HG02870 (cell line): Measurements from ENCODE around the gene TUBGCP3.
A peak's percentile ranks its signal among the peaks of the same experiment; 100 is the strongest.
"Not testable (repeated sequence)": the region's sequence is repeated elsewhere in the genome, so short reads cannot be mapped to it uniquely, and the experiment has no call there.

Experiments used
- ATAC-seq: cut with Tn5 transposase; IDR thresholded peaks from one replicate; pipeline ENCODE4 v1.9.1; 2021; ENCODE audit warnings: mild to moderate bottlenecking, moderate library complexity; ENCODE audit not compliant: unreplicated experiment

The TUBGCP3 gene, protein sequence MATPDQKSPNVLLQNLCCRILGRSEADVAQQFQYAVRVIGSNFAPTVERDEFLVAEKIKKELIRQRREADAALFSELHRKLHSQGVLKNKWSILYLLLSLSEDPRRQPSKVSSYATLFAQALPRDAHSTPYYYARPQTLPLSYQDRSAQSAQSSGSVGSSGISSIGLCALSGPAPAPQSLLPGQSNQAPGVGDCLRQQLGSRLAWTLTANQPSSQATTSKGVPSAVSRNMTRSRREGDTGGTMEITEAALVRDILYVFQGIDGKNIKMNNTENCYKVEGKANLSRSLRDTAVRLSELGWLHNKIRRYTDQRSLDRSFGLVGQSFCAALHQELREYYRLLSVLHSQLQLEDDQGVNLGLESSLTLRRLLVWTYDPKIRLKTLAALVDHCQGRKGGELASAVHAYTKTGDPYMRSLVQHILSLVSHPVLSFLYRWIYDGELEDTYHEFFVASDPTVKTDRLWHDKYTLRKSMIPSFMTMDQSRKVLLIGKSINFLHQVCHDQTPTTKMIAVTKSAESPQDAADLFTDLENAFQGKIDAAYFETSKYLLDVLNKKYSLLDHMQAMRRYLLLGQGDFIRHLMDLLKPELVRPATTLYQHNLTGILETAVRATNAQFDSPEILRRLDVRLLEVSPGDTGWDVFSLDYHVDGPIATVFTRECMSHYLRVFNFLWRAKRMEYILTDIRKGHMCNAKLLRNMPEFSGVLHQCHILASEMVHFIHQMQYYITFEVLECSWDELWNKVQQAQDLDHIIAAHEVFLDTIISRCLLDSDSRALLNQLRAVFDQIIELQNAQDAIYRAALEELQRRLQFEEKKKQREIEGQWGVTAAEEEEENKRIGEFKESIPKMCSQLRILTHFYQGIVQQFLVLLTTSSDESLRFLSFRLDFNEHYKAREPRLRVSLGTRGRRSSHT

DNA sequence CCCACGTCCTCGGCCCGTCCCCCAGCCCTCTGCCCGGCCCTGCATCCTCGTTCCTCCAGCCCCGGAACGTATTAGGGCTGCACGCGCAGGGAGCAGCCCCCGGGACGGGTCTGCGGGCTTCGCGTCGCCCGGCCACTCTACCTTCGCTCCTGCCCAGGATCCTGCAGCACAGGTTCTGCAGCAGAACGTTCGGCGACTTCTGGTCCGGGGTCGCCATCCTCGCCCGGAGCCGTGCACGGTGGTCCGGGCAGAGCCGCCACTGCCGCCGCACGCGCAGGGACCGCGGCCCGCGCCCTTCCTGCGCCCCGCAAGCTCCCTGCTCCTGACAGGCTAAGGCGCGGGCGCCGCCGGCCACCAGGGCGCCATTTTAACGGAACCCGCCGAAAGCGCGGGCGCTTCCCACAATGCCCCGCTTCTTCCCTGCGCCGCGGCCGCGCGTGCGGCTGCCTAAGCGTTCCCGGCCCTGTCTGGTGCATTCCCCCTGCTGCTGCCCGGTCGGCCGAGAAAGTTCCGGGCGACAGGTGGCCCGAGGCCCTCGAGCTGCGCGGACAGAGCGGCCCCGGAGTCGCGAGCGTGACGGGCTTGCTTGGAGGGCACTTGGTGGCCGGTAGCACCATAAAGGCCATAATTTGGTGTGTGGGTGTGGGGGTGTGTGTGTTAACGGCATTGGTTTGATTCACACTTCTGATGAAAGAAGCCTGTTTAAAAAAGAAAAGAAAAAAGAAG is at the start of gene TUBGCP3:
Gene TUBGCP3, minus strand, starts transcription at position 390 of the 726 bp plus-strand sequence. Its CDS starts 173 bp downstream, at position 217.
- ATAC-seq = peak; percentile 63

DNA sequence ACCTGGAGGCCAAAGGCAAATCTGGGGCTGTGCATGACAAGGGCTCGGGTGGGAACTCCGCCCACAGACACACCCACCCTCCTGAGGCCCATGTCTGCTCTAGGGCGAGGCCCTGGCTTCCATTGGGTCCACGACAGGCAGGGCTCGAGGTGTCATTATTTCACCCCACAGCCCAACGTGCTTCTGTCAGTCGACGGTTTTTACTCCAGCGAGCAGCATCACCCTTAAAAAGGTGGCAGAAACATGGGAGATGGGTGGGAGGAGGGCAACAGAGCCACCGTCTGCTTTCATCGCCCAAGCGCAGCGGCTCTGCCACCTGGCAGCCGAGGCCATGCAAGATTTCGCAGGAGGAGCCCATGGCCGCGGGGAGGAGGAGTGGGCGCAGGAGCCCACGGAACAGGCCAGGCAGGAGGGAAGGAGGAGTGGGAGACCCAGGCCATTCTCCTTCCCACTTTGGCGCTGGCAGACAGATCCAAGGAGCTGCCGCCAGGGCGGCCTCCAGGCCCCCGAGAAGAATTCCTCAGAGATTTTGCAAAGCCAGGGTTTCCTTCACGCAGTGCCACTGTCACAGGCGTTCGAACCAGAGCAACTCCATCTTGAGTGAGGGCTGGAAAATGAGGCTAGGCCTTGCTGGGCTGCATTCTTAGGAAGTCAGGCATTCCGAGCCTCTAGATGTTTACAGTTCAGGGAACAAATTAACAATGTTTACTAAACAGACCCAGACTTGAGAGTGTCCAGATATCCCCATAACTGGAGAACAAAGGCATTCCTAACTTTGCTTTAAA is 49.3 kb upstream of the TUBGCP3 start:
- no peak for ATAC-seq

DNA sequence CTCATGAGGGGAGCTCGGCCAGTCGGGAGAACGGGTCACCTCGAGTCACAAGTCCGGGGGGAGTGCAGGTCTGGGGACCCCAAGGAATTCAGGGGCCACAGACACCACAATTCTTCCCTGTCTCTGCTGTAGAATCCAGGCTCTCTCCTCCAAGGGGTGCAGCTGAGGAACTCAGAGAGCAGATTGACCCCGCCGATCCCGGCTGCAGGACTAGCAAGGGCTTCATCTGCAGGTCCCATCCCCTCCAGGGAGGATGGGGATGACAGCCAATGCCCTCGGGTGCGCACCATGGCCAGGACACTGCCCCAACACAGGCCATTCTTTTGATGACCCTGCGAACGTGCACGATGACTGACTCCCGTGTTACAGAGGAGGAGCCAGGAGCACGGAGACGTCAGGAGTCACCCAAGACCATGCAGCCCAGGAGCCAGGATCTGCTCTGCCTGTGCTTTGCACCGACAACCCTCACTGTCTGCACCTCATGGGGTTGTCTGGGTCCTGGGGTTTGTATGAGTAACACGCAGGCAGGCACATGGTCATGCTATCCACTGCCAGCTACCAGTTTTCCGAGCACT is 48.5 kb upstream of the TUBGCP3 start:
- no peak for ATAC-seq

DNA sequence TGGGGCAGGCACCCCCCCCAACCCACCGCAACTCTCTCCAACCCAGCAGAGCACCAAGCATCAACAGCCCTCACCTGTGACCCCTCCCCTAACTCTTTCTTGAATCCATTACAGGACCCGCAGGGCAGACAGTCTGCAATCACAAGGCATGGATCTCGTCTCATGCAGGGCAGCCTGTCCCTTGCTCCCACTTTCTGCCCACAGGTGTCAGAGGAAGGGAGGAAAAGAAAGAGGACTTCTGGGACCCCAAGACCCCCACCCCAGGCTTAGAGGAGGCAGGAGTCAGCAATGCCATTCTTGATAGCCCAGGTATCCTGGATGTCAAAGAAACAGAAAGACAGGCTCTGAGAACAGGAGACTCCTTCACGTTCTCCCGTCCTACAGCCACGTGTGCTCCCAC is 47.4 kb upstream of the TUBGCP3 start:
- ATAC-seq = no peak

DNA sequence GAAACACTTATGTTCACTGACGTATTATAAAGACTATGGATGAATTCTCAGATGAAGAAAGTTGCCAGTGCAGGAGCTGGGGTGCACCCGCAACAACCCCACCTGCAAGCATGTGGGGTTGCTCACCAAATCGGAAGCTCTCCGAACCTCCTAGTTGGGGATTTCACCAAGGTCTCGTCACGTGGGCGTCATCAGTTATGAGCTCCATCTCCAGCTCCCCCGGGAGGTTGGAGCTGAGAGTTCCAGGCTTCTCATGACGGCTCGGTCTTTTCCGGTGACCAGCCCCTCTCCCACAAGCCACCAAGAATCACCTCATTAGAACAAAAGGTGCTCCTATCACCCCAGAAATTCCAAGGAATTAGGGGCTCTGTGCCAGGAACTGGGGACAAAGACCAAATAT is 46.1 kb upstream of the TUBGCP3 start:
- no peak for ATAC-seq

DNA sequence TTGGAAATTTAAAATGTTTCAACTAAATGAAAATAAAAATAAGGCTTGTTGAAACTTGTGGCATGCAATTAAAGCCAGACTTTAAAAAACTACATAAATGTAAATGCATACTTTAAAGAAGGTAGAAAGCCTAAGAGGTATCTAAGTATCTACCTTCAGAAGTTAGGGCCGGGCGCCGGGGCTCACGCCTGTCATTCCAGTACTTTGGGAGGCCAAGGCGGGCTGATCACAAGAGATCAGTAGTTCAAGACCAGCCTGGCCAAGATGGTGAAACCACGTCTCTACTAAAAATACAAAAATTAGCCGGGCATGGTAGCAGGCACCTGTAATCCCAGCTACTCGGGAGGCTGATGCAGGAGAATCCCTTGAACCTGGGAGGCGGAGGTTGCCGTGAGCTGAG is 42.3 kb upstream of the TUBGCP3 start:
- ATAC-seq = not testable (repeated sequence)

DNA sequence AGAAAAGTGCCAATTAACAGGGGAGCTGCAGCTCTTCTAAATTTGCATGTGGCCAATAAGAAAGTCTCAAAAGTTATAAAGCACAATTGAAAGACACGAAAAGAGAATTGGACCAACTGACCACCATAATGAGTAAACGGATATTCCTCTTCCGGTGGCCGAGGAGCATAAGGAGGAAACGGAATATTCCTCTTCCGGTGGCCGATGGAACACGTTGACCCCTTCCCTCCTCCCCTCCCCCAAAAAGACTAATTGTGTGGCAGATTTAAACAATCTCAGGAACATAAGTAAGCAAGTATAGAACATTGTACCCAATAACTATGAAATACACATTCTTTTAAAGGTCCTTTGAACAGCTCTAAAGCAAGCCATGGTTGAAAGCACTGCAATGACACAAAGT is 41.2 kb upstream of the TUBGCP3 start:
- no peak for ATAC-seq

DNA sequence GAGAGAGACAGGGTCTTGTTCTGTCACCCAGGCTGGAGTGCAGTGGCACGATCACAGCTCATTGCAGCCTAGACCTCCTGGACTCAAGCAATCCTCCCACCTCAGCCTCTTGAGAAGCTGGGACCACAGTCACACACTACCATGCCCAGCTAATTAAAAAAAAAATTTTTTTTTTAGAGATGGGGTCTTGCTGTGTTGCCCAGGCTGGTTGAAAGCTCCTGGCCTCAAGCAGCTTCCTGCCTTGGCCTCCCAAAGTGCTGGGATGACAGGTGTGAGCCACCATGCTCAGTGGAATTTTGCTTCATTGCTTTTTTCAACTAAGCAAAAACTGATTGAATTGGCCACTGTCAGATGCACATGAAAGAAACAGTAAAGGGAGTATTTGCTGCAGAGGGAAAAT is 39.7 kb upstream of the TUBGCP3 start:
- not testable (repeated sequence) for ATAC-seq

DNA sequence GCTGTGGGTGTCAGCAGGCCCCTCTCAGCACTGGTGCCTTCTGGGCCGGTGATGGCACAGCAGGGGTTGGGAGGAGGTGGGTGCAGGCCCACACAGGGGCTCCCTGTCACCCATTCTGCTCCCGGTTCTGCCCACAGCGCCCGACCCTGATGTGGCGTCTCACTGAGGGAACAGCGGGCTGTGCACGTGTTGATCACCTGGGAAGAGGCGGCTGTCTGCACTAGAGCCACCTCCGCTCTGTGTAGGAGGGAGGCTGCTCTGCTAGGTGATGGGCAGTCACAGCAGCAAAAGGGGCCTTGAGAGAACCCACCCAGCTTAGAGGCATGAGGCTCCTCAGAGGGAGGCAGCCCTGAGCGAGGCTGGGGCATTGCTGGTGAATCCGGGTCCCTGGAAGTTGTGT is 39.2 kb upstream of the TUBGCP3 start:
- ATAC-seq = no peak

DNA sequence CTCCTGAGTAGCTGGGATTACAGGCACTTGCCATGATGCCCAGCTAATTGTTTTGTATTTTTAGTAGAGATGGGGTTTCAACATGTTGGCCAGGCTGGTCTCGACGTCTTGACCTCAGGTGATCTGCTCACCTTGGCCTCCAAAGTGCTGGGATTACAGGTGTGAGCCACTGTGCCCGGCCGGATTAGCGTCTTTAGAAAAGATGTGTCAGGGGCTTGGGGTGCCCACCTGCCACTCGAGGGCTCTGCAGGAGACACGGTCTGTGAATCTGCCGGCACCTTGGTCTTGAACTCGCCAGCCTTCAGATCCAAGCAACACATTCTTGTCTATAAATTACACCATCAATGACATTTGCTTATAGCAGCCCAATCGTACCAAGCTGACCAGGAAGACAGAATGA is 38.8 kb upstream of the TUBGCP3 start:
- no peak for ATAC-seq

DNA sequence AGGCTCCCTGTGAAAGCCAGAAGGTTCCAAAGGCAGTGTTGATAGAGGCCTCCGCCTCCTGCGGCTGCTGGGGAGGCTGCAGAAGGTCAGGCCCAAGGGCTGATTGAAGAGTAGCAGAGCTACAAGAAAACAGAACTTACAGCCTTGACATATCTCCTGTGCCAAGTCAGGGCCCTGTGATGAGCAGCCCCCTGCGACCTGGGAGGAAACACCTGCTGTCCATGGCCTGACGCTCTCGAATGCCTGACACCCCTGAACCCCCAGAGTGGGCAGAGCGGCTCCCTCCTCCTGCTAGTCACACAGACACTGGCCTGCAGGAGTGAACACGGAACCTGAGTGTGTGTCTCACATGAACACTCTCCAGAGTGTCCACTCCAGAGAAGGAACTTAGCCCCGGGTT is 38.2 kb upstream of the TUBGCP3 start:
- ATAC-seq = no peak

DNA sequence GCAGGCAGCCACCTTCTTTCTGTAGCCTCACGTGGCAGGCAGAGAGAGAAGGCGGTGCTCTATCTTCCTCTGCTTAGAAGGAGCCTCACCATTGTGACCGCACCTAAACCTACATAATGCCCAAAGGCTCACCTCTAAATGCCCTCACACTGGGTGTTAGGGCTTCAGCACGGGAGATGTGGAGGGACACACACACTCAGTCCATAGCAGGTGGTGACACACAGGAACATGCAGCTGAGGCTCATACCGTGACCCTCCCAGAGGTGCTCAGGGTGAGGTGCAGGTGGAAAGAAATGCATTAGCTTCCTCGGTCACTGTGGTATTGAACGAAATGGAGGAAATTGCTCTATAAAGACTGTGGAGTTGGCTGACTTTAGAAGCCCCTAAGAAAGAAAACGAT is 37.7 kb upstream of the TUBGCP3 start:
- ATAC-seq = no peak

DNA sequence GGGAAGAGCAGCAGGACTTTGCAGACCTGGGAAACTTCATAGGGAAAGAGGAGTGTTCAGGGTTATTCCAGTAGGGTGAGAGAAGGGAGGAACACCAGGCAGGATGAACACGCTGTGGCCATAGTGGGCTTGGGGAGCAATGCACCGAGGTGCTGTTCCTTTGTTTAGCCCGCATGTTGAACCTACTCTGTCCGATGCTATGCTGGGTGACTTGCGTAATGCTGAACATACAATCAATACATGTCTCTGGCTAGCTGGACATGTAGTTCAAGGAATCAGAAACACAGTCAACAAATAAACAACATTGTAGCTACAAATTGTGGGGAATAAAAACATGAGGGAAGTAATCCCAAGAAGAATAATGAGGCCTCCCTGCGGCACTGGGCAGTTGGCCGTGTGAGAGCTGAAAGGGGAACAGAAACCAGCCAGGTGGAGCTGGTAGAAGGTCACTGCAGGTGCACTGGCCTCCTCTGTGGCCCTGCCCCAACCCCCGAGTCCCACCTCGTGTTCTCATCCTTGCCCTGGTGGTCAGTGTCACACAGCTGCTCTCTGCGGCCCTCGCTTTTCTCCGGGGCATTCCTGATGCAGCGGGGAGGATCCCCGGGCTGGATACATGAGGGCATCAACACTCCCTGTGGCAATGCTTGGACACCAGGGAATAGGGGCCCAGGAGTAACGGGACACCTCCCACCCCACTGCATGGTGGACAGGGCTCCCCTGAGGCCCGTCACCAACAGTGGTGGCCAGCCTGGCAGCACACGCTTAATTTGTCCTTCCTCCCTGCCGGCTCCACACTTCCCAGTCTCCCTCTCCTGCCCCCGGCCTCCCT is 36.9 kb upstream of the TUBGCP3 start:
- no peak for ATAC-seq

DNA sequence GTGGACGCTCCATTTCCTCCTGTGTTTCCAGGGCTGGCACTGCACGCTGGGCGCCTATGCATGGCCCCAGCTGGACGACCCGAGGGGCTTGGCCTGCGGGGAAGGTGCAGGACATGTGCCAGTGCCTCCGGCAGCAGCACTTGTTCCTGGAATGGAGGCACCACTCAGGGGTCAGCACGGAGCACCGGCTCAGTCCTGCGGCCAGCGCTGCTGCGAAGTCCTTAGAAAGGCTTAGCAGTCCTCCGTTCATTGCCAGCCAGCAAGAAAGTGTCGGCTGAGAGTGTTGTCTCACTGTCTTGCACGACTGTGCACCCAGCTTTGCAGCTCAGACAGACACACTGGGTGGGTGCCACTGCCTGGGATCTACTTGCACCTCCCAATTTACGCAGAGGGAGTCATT is 36.1 kb upstream of the TUBGCP3 start:
- no peak for ATAC-seq

DNA sequence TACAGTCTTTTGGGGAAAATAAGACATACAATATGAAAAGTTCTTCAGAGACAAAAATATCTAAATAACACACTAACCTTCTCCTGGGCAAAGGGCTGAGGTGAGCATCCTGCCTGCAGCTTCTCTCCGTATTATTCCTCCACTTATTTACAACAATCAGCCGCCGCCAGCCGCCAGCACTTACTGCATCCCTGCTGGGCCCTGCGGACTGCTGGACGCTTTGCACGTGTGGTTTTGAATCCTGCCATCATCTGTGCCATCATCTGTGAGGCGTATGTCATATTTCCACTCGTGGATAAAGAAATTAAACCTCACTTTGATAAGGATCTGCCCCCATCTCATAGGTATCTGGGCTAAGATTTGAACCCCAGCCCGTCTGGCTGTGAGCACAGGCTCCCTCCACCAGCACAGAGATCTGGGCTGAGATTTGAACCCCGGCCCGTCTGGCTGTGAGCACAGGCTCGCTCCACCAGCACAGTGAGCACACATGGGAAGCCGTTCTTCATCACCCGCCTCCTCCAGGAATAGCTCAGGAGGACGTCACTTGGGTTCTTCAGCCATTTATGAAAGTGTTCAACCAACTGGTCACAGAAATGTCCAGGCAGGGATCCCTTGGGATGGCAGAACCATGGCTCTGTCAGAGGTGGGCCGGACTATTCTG is 35.2 kb upstream of the TUBGCP3 start:
- ATAC-seq = no peak

DNA sequence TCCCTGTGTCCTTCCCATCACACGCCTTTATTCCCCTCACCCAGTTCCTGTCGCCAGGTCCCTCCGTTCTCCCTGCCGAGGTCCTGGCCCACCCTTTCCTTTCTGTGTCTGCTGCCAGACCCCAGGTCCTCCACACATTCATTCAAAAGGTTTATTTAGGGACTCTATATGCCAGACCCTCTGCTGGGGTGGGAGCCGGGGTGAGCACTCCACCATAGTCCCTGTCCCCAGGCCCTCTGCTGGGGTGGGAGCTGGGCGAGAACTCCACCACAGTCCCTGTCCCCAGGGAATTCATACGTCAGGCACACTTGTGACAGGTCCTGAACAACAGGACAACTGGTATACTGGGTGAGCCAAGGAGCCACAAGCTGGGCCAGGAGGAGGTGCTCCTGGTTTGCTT is 34.4 kb upstream of the TUBGCP3 start:
- no peak for ATAC-seq

DNA sequence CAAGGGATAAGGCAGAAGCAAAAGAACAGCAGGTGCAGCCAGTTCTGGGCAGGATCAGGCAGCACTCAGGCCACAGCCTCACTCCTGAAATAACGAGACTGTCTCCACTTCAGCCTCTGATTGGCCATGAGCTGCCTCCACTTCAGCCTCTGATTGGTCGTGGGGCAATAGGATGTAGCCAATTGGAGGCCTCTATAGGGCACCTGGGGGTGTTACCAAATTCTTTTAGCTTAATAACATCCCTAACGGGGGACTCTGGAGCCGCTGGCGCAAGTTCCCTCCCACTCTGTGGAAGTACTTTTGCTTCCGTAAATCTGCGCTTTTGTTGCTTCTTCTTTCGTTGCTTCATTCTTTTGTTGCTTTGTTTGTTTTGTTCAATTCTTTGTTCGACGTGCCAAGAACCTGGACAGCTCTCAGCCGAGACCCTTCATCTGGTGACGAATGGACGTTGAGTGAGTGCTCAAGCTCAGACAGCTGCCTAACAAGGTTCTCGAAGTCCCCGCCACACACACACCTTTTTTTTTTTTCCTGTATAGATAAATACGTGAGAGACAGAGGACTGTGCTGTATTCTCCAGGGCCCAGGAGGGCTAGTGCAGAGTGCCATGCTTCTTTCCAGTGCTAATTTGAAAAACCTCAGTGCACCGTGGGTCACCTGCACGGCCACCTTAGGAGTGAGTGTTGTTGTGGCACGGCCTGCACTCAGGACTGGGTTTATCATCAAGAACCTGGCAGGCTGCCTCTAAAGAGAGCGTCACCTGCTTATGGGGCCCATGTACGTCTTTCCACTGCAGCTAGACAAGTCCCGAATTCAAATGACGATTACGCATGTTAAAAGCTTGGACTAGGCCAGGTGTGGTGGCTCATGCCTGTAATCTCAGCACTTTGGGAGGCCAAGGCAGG is 32.0 kb upstream of the TUBGCP3 start:
- ATAC-seq = peak; percentile 89

DNA sequence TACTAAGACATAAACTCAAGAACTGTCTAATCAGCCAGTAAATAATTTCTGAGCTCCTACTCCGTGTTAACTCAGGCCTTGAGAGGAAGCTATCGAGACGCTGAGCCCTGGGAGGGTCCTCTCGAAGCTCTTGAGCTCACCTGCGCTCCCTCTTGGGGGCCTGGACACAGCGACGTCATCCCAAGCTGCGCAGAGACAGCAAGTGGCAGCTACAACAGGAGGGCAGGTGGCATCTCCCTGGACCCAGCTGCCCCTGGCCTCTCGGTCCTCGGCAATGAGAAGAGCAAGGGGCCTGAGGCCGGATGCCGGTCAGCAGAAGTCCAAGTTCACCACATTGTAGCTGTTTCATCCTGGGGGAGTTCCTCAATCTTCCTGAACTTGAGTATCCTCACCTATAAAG is 30.5 kb upstream of the TUBGCP3 start:
- no peak for ATAC-seq
